ENCODE measurements around the gene CACNG1. TPM values are rescaled to one million over a fixed set of nuclear protein-coding genes. Genes with fewer than 3 reads are reported as not detected.

Gene CACNG1
- total RNA-seq, 1 experiment from 2014 or later = not detected

GRCh38 chr17:67071595-67071994 is 27.2 kb downstream of the CACNG1 start:
- BruUV-seq (replicated peaks) = no TSS peak
- H3K27me3 Mint-ChIP-seq (ENCODE audit: insufficient read depth, unreplicated experiment) = no peaks in the 10 kb centered on the region
- ChIA-PET CTCF (no interaction called here), POLR2A (no interaction called here)
- H3K27ac Mint-ChIP-seq (ENCODE audit: low read depth, unreplicated experiment) = no peak overlapping the region
- TF ChIP-seq, protein P1, sequence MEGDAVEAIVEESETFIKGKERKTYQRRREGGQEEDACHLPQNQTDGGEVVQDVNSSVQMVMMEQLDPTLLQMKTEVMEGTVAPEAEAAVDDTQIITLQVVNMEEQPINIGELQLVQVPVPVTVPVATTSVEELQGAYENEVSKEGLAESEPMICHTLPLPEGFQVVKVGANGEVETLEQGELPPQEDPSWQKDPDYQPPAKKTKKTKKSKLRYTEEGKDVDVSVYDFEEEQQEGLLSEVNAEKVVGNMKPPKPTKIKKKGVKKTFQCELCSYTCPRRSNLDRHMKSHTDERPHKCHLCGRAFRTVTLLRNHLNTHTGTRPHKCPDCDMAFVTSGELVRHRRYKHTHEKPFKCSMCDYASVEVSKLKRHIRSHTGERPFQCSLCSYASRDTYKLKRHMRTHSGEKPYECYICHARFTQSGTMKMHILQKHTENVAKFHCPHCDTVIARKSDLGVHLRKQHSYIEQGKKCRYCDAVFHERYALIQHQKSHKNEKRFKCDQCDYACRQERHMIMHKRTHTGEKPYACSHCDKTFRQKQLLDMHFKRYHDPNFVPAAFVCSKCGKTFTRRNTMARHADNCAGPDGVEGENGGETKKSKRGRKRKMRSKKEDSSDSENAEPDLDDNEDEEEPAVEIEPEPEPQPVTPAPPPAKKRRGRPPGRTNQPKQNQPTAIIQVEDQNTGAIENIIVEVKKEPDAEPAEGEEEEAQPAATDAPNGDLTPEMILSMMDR (IDR thresholded peaks at IDR 0.05; ENCODE audit: unreplicated experiment) = no peak
- H3K4me1 Mint-ChIP-seq (ENCODE audit: insufficient read depth, unreplicated experiment) = no peaks in the 10 kb centered on the region
- intact Hi-C loops (cut with micrococcal nuclease) = no loop called here
- DNase-seq (ENCODE audit: unreplicated experiment) = no peak
- no peaks in the 10 kb centered on the region for H3K9me3 Mint-ChIP-seq (ENCODE audit: unreplicated experiment)
- peaks cover 41% of the 10 kb centered on the region for H3K36me3 Mint-ChIP-seq (ENCODE audit: insufficient read depth, unreplicated experiment)
- H3K4me3 Mint-ChIP-seq (ENCODE audit: unreplicated experiment) = no peak overlapping the region

DNA sequence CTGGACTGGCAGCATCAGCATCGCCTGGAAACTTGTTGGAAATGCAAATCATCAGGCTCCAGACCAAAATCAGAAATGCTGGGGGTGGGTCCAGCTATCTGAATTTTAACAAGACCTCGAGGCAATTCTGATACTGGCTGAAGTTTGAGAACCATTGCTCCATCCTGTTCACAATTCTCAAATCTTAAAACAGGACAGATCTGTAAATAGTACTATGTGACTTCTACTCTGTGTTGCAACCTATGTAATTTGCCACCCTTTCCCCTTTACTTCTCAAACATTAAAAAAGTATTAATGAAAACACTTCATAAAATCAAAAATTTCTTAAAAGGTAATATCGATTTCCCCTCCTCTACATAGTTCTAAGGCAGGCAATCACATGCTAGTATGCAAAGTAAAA is 28.5 kb downstream of the CACNG1 start:
- Mint-ChIP-seq H3K36me3 (ENCODE audit: insufficient read depth, unreplicated experiment) (peaks cover 47% of the 10 kb centered on the region), H3K4me1 (ENCODE audit: insufficient read depth, unreplicated experiment) (no peaks in the 10 kb centered on the region), H3K4me3 (ENCODE audit: unreplicated experiment) (no peak overlapping the region), H3K27ac (ENCODE audit: low read depth, unreplicated experiment) (no peak overlapping the region), H3K9me3 (ENCODE audit: unreplicated experiment) (no peaks in the 10 kb centered on the region), H3K27me3 (ENCODE audit: insufficient read depth, unreplicated experiment) (no peaks in the 10 kb centered on the region)
- TF ChIP-seq, protein P1 (IDR thresholded peaks at IDR 0.05; ENCODE audit: unreplicated experiment) = no peak
- ChIA-PET CTCF (no interaction called here), POLR2A (no interaction called here)
- DNase-seq (ENCODE audit: unreplicated experiment) = no peak
- intact Hi-C loops (cut with micrococcal nuclease) = no loop called here
- no TSS peak for BruUV-seq (replicated peaks)

DNA sequence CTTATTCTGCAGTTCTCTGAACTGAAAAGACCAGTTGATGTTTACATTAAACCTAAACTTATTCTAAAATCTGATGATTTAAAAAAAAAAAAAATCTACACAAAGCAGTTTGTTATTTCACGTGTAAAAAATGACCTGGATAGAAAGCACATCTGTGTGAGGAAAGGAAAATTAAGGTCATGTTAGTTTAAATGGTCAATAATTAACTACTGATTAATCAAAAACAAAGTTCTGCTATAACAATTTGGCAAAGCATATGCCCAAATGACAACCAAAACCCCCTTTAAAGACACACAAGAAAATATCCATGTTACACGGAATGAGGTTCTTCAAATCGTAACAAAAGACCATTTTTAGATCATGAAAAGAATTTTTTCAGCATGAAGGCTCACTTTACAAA is 30.4 kb downstream of the CACNG1 start:
- no peak for DNase-seq (ENCODE audit: unreplicated experiment)
- POLR2A ChIA-PET = no interaction called here
- no peaks in the 10 kb centered on the region for H3K27me3 Mint-ChIP-seq (ENCODE audit: insufficient read depth, unreplicated experiment)
- H3K4me3 Mint-ChIP-seq (ENCODE audit: unreplicated experiment) = no peak overlapping the region
- H3K27ac Mint-ChIP-seq (ENCODE audit: low read depth, unreplicated experiment) = no peak overlapping the region
- TF ChIP-seq, protein P1 (IDR thresholded peaks at IDR 0.05; ENCODE audit: unreplicated experiment) = no peak
- CTCF ChIA-PET = no interaction called here
- BruUV-seq (replicated peaks) = no TSS peak
- H3K9me3 Mint-ChIP-seq (ENCODE audit: unreplicated experiment) = no peaks in the 10 kb centered on the region
- intact Hi-C loops (cut with micrococcal nuclease) = no loop called here
- H3K4me1 Mint-ChIP-seq (ENCODE audit: insufficient read depth, unreplicated experiment) = no peaks in the 10 kb centered on the region
- peaks cover 42% of the 10 kb centered on the region for H3K36me3 Mint-ChIP-seq (ENCODE audit: insufficient read depth, unreplicated experiment)

GRCh38 chr17:67076290-67076689 is 31.9 kb downstream of the CACNG1 start:
- intact Hi-C loops (cut with micrococcal nuclease) = no loop called here
- Mint-ChIP-seq H3K36me3 (ENCODE audit: insufficient read depth, unreplicated experiment) (peaks cover 42% of the 10 kb centered on the region), H3K27me3 (ENCODE audit: insufficient read depth, unreplicated experiment) (no peaks in the 10 kb centered on the region), H3K9me3 (ENCODE audit: unreplicated experiment) (no peaks in the 10 kb centered on the region), H3K27ac (ENCODE audit: low read depth, unreplicated experiment) (peak overlapping the region; percentile 42), H3K4me1 (ENCODE audit: insufficient read depth, unreplicated experiment) (no peaks in the 10 kb centered on the region), H3K4me3 (ENCODE audit: unreplicated experiment) (no peak overlapping the region)
- TF ChIP-seq, protein P1 (IDR thresholded peaks at IDR 0.05; ENCODE audit: unreplicated experiment) = no peak
- DNase-seq (ENCODE audit: unreplicated experiment) = no peak
- ChIA-PET CTCF (interaction anchor here (1.1 kb wide), 1 partner anchor 10 kb away, joined by 5 read pairs; no protein-coding TSS in a partner anchor), POLR2A (interaction anchor here (0.9 to 1.3 kb wide), 2 partner anchors 9 to 10 kb away, joined by 3 to 8 read pairs; no protein-coding TSS in a partner anchor)
- BruUV-seq (replicated peaks) = no TSS peak

Measured in MCF 10A (cell line).